IMR-90 (cell line): ENCODE measurements around the gene CECR2. TPM values are rescaled to one million over a fixed set of nuclear protein-coding genes. Genes with fewer than 3 reads are reported as not detected.

Experiments used
- ATAC-seq: fragments of 200-7000 bp; cut with Tn5 transposase; 2 replicates; pipeline ENCODE4 v1.9.1; 2020; ENCODE audit warnings: low read depth, mild to moderate bottlenecking, moderate library complexity
- BruUV-seq: library from RNA; stranded (reverse); fragments of 400-500 nt; replicated peaks from 2 replicates; lab custom pipeline; 2021; lab: Mats Ljungman, UMichigan
- CTCF ChIA-PET: fragments of 300-600 bp; formaldehyde crosslinking; extraction: SDS; loops from one replicate; lab custom pipeline; 2021; ENCODE audit warnings: antibody characterized with exemption; lab: Yijun Ruan, JAX
- POLR2A ChIA-PET: fragments of 300-600 bp; sonication (Branson Sonifier 250); formaldehyde crosslinking; loops from one replicate; lab custom pipeline; 2022; ENCODE audit warnings: antibody characterized with exemption; ENCODE audit not compliant: unreplicated experiment; lab: Charles Lee
- DNase-seq: peaks from one replicate; pipeline ENCODE4 v3.0.0; 2013
- H2AFZ ChIP-seq: replicated peaks from 2 replicates; pipeline ENCODE3; 2013; ENCODE audit warnings: low read length, mild to moderate bottlenecking; ENCODE audit not compliant: poor library complexity
- H2AK5ac ChIP-seq: 2 replicates; pipeline ENCODE4 v1.6.1; 2013; ENCODE audit warnings: low read depth, low read length, inconsistent platforms
- H2AK9ac ChIP-seq: replicated peaks from 2 replicates; pipeline ENCODE3; 2013; ENCODE audit warnings: mild to moderate bottlenecking, low read depth, low read length, moderate library complexity; ENCODE audit not compliant: poor library complexity
- H2BK120ac ChIP-seq: 2 replicates; pipeline ENCODE4 v1.6.1; 2013; ENCODE audit warnings: low read depth, low read length, inconsistent platforms
- H2BK15ac ChIP-seq: 3 replicates; pipeline ENCODE4 v1.6.1; 2013; ENCODE audit warnings: low read depth, low read length, inconsistent platforms
- H2BK20ac ChIP-seq: 2 replicates; pipeline ENCODE4 v1.6.1; 2013; ENCODE audit warnings: low read depth, mild to moderate bottlenecking, inconsistent platforms, low read length, moderate library complexity
- H2BK5ac ChIP-seq: 2 replicates; pipeline ENCODE4 v1.6.1; 2013; ENCODE audit warnings: mild to moderate bottlenecking, low read depth, low read length, inconsistent platforms; ENCODE audit not compliant: poor library complexity, severe bottlenecking
- H3K14ac ChIP-seq: replicated peaks from 2 replicates; pipeline ENCODE4 v1.6.1; 2013; ENCODE audit warnings: low read depth, low read length, inconsistent platforms
- H3K18ac ChIP-seq: 2 replicates; pipeline ENCODE4 v1.6.1; 2013; ENCODE audit warnings: low read depth, low read length, control low read depth
- H3K23ac ChIP-seq: 2 replicates; pipeline ENCODE4 v1.6.1; 2013; ENCODE audit warnings: low read depth, low read length, inconsistent platforms
- H3K27ac ChIP-seq: 2 replicates; pipeline ENCODE4 v1.5.1; 2013; ENCODE audit warnings: mild to moderate bottlenecking, control low read depth, low read length; ENCODE audit not compliant: insufficient read depth
- H3K27me3 ChIP-seq: 2 replicates; pipeline ENCODE4 v1.6.1; 2013; ENCODE audit warnings: low read length; ENCODE audit not compliant: control insufficient read depth, insufficient read depth
- H3K36me3 ChIP-seq: 2 replicates; pipeline ENCODE4 v1.6.1; 2013; ENCODE audit warnings: low read length, mixed read lengths; ENCODE audit not compliant: control insufficient read depth, insufficient read depth
- H3K4ac ChIP-seq: 2 replicates; pipeline ENCODE4 v1.6.1; 2013; ENCODE audit warnings: low read depth, low read length, inconsistent platforms
- H3K4me1 ChIP-seq: 2 replicates; pipeline ENCODE4 v1.6.1; 2013; ENCODE audit warnings: low read length, mixed read lengths; ENCODE audit not compliant: control insufficient read depth, insufficient read depth
- H3K4me2 ChIP-seq: 2 replicates; pipeline ENCODE4 v1.6.1; 2013; ENCODE audit warnings: low read depth, mild to moderate bottlenecking, control low read depth, low read length, moderate library complexity
- H3K4me3 ChIP-seq: 2 replicates; pipeline ENCODE4 v1.5.1; 2013; ENCODE audit warnings: low read depth, mild to moderate bottlenecking, control low read depth, low read length, moderate library complexity; ENCODE audit not compliant: insufficient read depth
- H3K56ac ChIP-seq: 2 replicates; pipeline ENCODE4 v1.6.1; 2013; ENCODE audit warnings: low read length, inconsistent platforms; ENCODE audit not compliant: insufficient read depth; ENCODE audit errors: extremely low read depth
- H3K79me1 ChIP-seq, 2 experiments: 2 replicates each; pipeline ENCODE4 v1.6.1; 2013; ENCODE audit warnings: low read length in 2 of 2, inconsistent platforms in 1 of 2, low read depth in 1 of 2
- H3K9ac ChIP-seq: 2 replicates; pipeline ENCODE4 v1.6.1; 2013; ENCODE audit warnings: low read depth, low read length, control low read depth
- H3K9me1 ChIP-seq: 2 replicates; pipeline ENCODE4 v1.6.1; 2013; ENCODE audit warnings: low read length, inconsistent platforms; ENCODE audit not compliant: insufficient read depth
- H3K9me3 ChIP-seq: 2 replicates; pipeline ENCODE4 v1.6.1; 2013; ENCODE audit warnings: low read length; ENCODE audit not compliant: control insufficient read depth, insufficient read depth
- H4K20me1 ChIP-seq: 2 replicates; pipeline ENCODE4 v1.6.1; 2013; ENCODE audit warnings: low read length, inconsistent platforms; ENCODE audit not compliant: insufficient read depth
- H4K5ac ChIP-seq: 2 replicates; pipeline ENCODE4 v1.6.1; 2013; ENCODE audit warnings: mild to moderate bottlenecking, low read depth, low read length, control low read depth
- H4K8ac ChIP-seq, 2 experiments: 2 replicates each; pipeline ENCODE4 v1.6.1; 2013; ENCODE audit warnings: low read depth in 2 of 2, low read length in 2 of 2, control low read depth in 1 of 2, inconsistent platforms in 1 of 2
- H4K91ac ChIP-seq: 2 replicates; pipeline ENCODE4 v1.6.1; 2013; ENCODE audit warnings: low read depth, low read length, inconsistent platforms; ENCODE audit not compliant: insufficient read depth
- BHLHE40 ChIP-seq: fragments of 150-350 bp; IDR thresholded peaks from 2 replicates; pipeline ENCODE4 v1.6.1; 2016; ENCODE audit warnings: mild to moderate bottlenecking, low read depth, low read length
- CEBPB ChIP-seq: IDR thresholded peaks from 2 replicates; pipeline ENCODE4 v1.6.1; 2012; ENCODE audit warnings: low read depth, low read length, improper control_type of control experiment
- CHD1 ChIP-seq: IDR thresholded peaks from 2 replicates; pipeline ENCODE4 v1.6.1; 2012; ENCODE audit warnings: low read depth, low read length, improper control_type of control experiment
- CTCF ChIP-seq: conservative IDR thresholded peaks from 2 replicates; pipeline ENCODE4 v1.5.1; 2012; ENCODE audit warnings: mild to moderate bottlenecking, low read depth, low read length, improper control_type of control experiment
- ELK1 ChIP-seq: fragments of 150-350 bp; IDR thresholded peaks from 2 replicates; pipeline ENCODE4 v1.6.1; 2016; ENCODE audit warnings: low read depth, mild to moderate bottlenecking, low read length, moderate library complexity, borderline replicate concordance
- FOS ChIP-seq: fragments of 150-350 bp; IDR thresholded peaks from 2 replicates; pipeline ENCODE4 v1.6.1; 2016; ENCODE audit warnings: low read depth, low read length
- MAFK ChIP-seq: IDR thresholded peaks from 2 replicates; pipeline ENCODE4 v1.6.1; 2012; ENCODE audit warnings: low read depth, low read length, improper control_type of control experiment
- MAZ ChIP-seq: IDR thresholded peaks from 2 replicates; pipeline ENCODE4 v1.6.1; 2012; ENCODE audit warnings: low read depth, mild to moderate bottlenecking, low read length, improper control_type of control experiment, moderate library complexity, borderline replicate concordance
- MXI1 ChIP-seq: IDR thresholded peaks from 2 replicates; pipeline ENCODE4 v1.6.1; 2012; ENCODE audit warnings: low read depth, mild to moderate bottlenecking, low read length, moderate library complexity, borderline replicate concordance
- NFE2L2 ChIP-seq: fragments of 150-350 bp; IDR thresholded peaks from 2 replicates; pipeline ENCODE4 v1.6.1; 2016; ENCODE audit warnings: low read depth, mild to moderate bottlenecking, low read length
- POLR2A ChIP-seq: IDR thresholded peaks from 2 replicates; pipeline ENCODE4 v1.6.1; 2012; ENCODE audit warnings: mild to moderate bottlenecking, low read depth, low read length
- RAD21 ChIP-seq: IDR thresholded peaks from 2 replicates; pipeline ENCODE4 v1.6.1; 2012; ENCODE audit warnings: low read length, improper control_type of control experiment
- RCOR1 ChIP-seq: IDR thresholded peaks from 2 replicates; pipeline ENCODE4 v1.6.1; 2012; ENCODE audit warnings: mild to moderate bottlenecking, low read length, improper control_type of control experiment; ENCODE audit not compliant: insufficient replicate concordance
- RFX5 ChIP-seq: IDR thresholded peaks from 2 replicates; pipeline ENCODE4 v1.8.0; 2012; ENCODE audit warnings: low read depth, mild to moderate bottlenecking, low read length, moderate library complexity
- SMC3 ChIP-seq: fragments of 150-350 bp; IDR thresholded peaks from 2 replicates; pipeline ENCODE4 v1.6.1; 2016; ENCODE audit warnings: low read depth, mild to moderate bottlenecking, antibody characterized with exemption, low read length, moderate library complexity
- USF2 ChIP-seq: fragments of 150-350 bp; IDR thresholded peaks from 2 replicates; pipeline ENCODE4 v1.6.1; 2017; ENCODE audit warnings: mild to moderate bottlenecking, antibody characterized with exemption, low read length, low read depth
- WGBS, 2 experiments: methylation state at CpG; one replicate each; pipeline versions ENCODE4 v1.1.5 to v1.1.7; 2013; ENCODE audit warnings: missing lambda C conversion rate in 2 of 2; ENCODE audit not compliant: insufficient read length in 1 of 2; ENCODE audit errors: extremely low coverage in 2 of 2; 5-methylcytosine and 5-hydroxymethylcytosine counted together
- dilution Hi-C: fragments of 300-500 bp; cut with HindIII; formaldehyde crosslinking; loops from one replicate; pipeline ENCODE4 v1.14.3; 2018; ENCODE audit warnings: low sequenced_read_pairs; ENCODE audit not compliant: unreplicated experiment
- in situ Hi-C: fragments of 300-500 bp; cut with MboI; formaldehyde crosslinking; loops from 3 replicates; pipeline ENCODE4 v1.14.3; 2019; ENCODE audit warnings: low sequenced_read_pairs, inconsistent platforms, mixed read lengths
- intact Hi-C: fragments of 100-400 bp; cut with micrococcal nuclease; formaldehyde crosslinking; loops from 2 replicates; pipeline ENCODE4 v1.10.0; 2022
- polyA plus RNA-seq, 3 experiments: library from polyadenylated mRNA; depleted of rRNA; stranded (reverse); fragments of >200 nt; gene quantifications; 2 replicates each; pipeline ENCODE4 v1.2.3, GENCODE V29; 2012; ENCODE audit warnings: low replicate concordance in 1 of 3
- total RNA-seq: library from RNA; depleted of rRNA; stranded (reverse); fragments of >200 nt; gene quantifications from 2 replicates; pipeline ENCODE4 v1.2.3, GENCODE V29; 2012

CECR2 gene
- total and polyA plus RNA-seq, 2 of the 4 experiments (the other 2 are of a cell fraction) = under 0.01 TPM; not detected in 1

GRCh38 chr22:17359501-17359900 lies 9.8 kb upstream of the CECR2 start:
- TF ChIP-seq RFX5 = no peak
- no peak for TF ChIP-seq CHD1
- TF ChIP-seq ELK1 = no peak
- no peak for TF ChIP-seq RAD21
- TF ChIP-seq RCOR1 = no peak
- TF ChIP-seq USF2 = no peak
- TF ChIP-seq MAZ = no peak
- no peak for TF ChIP-seq MXI1
- no peak for TF ChIP-seq CTCF
- no peak for TF ChIP-seq MAFK
- no peak for TF ChIP-seq CEBPB
- no peak for TF ChIP-seq NFE2L2
- no peak for TF ChIP-seq BHLHE40
- no peak for TF ChIP-seq SMC3
- no peak for TF ChIP-seq FOS
- no peak for TF ChIP-seq POLR2A
- ATAC-seq (no peak), DNase-seq (no peak)
- no peaks in the 10 kb centered on the region for H3K36me3 ChIP-seq
- no peaks in the 10 kb centered on the region for H4K20me1 ChIP-seq
- WGBS, 2 experiments = no CpG with 5 or more reads among the region's 4 CpGs
- no peak overlapping the region for H2BK15ac ChIP-seq
- H2AK5ac ChIP-seq = no peak overlapping the region
- H3K27ac ChIP-seq = no peak overlapping the region
- no peak overlapping the region for H2AK9ac ChIP-seq
- H3K4me2 ChIP-seq = no peak overlapping the region
- no peak overlapping the region for H4K91ac ChIP-seq
- H2BK120ac ChIP-seq = no peak overlapping the region
- H4K5ac ChIP-seq = no peak overlapping the region
- no peaks in the 10 kb centered on the region for H3K9me3 ChIP-seq
- H3K79me1 ChIP-seq = no peaks in the 10 kb centered on the region
- no peak overlapping the region for H3K14ac ChIP-seq
- POLR2A ChIA-PET = no interaction called here
- H2BK20ac ChIP-seq = no peak overlapping the region
- dilution Hi-C loops (no loop called here), in situ Hi-C loops (loop anchor here (10.0 kb wide), 1 partner anchor 55 kb away; no protein-coding TSS in a partner anchor), intact Hi-C loops (no loop called here)
- H2AFZ ChIP-seq = no peak overlapping the region
- no peak overlapping the region for H4K8ac ChIP-seq
- H2BK5ac ChIP-seq = no peak overlapping the region
- no peaks in the 10 kb centered on the region for H3K27me3 ChIP-seq
- CTCF ChIA-PET = no interaction called here
- no peak overlapping the region for H3K9ac ChIP-seq
- no peak overlapping the region for H3K18ac ChIP-seq
- no TSS peak for BruUV-seq
- H3K9me1 ChIP-seq = no peaks in the 10 kb centered on the region
- H3K4me3 ChIP-seq = no peak overlapping the region
- H3K4ac ChIP-seq = no peak overlapping the region
- no peak overlapping the region for H3K23ac ChIP-seq
- H3K4me1 ChIP-seq = no peaks in the 10 kb centered on the region
- no peak overlapping the region for H3K56ac ChIP-seq
